Upper lobe of left lung (tissue), 4 donors: ENCODE results near the gene TSC1.

ENCODE experiments used
- POLR2A ChIP-seq, 4 donors: fragments of 450-650 bp; IDR thresholded peaks; one replicate each; pipeline ENCODE4 v1.5.1; 2016 to 2017; ENCODE audit warnings: antibody characterized with exemption in 4 of 4, mild to moderate bottlenecking in 2 of 4
- POLR2AphosphoS5 ChIP-seq, 2 donors: sonication (generic); formaldehyde crosslinking; IDR thresholded peaks; one replicate each; pipeline ENCODE4 v1.5.1; 2017; ENCODE audit warnings: antibody characterized with exemption in 2 of 2

GRCh38 chr9:132927704-132928103 lies 16.7 kb downstream of the TSC1 start:
- no peak for TF ChIP-seq POLR2A (IDR thresholded peaks at IDR 0.05)
- TF ChIP-seq POLR2AphosphoS5 (IDR thresholded peaks at IDR 0.05): no peak
